GM19023 (cell line): ENCODE results near the gene SCAND1.

Source experiments
- ATAC-seq: cut with Tn5 transposase; IDR thresholded peaks from one replicate; pipeline ENCODE4 v1.9.1; 2021; ENCODE audit warnings: mild to moderate bottlenecking, moderate library complexity; ENCODE audit not compliant: unreplicated experiment

Gene SCAND1

DNA sequence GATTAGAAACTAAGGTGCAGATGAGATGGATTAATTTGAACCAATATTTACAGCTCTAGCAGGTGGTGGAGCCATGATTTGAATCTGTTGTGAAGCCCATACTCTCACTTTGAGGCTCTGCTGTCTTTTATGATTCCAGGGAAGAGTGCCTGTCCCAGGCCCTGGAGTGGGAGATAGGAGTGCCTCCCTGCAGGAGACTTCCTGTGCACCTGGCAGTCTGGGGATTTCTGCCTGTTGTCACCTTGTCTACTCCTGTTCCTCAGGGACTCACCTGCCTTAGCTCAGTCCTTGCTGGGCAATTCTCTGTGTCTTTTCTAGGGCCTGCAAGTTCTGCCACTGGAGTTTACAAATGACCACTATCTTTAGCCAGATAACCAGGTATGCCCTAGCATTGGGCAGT lies 46.3 kb downstream of the SCAND1 start:
- no peak for ATAC-seq

DNA sequence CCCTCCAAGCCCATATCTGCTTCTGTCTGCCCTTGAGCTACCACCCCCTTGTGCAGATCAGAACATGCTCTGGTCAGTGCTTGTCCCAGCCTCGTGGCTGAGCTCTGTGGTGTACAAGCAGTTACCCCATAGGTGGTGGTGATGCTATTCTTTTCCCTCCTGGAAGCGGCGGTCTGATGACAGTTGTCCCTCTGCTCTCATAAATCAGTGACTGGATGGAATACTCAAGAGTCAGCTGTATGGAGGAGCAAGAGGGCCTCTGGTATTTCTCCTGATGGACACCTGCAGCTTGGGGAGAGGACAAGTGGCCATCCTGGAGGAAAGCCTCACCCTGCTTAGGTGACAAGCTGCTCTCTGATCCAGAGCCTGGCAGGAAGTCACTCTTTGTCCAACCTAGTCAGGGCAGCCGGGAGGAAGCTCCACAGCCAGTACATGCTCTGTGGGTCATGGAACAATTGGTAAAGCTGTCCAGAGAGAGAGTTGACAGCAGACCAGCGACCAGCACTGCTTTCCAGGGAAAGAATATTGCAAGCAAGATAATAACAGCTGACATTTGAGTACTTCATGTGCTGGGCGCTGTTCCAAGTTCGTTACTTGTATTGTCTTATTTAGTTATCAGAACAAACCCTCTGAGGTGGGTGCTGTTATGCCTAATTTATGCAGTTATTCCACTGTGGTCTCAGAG lies 47.1 kb downstream of the SCAND1 start:
- no peak for ATAC-seq

DNA sequence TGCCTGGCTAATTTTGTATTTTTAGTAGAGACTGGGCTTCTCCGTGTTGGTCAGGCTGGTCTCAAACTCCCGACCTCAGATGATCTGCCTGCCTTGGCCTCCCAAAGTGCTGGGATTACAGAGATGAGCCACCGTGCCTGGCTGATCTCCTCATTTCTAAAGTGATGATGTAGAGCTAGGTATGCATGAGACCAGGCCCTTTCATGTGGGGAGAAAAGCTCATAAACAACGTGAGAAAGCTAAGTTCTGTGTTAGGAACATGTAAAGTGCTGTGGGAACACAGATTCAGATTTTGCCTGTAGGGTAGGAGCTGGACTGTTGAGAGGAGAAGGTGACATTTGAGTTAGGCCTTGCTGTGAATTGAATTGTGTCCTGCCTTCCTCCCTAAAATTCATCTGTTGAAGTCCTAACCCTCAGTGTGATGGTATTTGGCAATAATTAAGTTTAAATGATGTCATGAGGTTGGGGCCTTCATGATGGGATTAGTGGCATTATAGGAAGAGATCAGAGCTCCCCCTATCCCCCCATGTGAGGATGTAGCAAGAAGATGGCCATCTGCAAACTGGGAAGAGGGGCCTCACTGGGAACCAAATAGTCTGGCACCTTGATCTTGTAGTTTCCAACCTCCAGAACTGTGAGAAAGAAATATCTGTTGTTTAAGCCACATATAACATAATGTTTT lies 49.2 kb downstream of the SCAND1 start:
- ATAC-seq, result no peak

DNA sequence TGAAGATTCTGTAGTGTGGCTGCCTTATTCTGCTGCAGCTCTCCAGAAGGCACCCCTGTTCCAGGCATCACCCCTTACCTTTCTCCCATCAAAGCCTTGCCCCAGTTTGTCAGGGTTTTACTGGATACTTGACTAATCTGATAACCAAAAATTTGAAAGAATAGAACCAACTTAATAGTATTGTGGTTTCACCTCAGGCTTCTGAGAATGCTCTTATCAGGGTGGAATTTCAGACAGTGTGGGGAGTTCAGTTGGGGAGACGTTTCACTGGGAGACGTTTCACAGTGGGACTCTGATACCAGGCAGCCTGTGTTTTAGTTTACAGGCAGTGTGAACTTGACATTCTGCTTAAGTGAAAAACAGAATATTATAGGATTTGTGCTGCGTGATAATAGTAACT lies 50.5 kb downstream of the SCAND1 start:
- no peak for ATAC-seq
